ENCODE results near the gene TMEM51. TPM values are rescaled to one million over a fixed set of nuclear protein-coding genes. Genes with fewer than 3 reads are reported as not detected.

Gene TMEM51
- total RNA-seq, 4 donors from 2014 or later = 6.4 to 12.2 (median 10.6) TPM

DNA sequence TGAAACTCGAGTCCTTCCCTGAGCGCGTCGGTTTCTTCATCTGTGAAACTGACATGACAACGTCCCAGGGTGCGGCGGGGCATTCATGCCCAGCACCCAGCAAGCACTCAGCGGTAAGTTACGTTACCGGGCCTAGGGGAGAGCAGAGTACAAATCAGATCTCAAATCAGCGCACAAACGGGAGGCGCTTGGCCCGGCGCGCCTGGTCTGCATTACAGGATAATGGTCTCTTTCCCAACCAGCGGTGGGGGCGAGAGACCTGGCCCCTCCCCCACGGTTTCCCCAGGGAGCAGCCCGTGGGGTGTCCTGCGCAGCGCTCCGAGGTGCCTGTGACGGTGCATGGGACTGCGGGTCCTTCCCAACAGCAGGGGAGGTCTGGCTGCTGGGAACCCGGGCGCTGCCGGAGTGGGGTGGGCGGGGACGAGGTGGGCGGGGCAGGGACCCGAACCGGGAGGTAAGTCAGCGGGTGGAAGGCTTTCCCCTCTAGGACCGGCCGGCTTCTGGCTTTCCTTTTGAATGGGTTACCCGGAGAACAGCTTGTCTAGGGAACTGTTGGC is 1.0 kb downstream of the TMEM51 start:
- Histone ChIP-seq H3K4me3 (peak overlapping the region; percentile 81), H3K4me1 (peaks cover 42% of the 10 kb centered on the region), H3K27ac (no peak overlapping the region), H3K27me3 (no peaks in the 10 kb centered on the region), H3K36me3 (no peaks in the 10 kb centered on the region), H3K9me3 (no peaks in the 10 kb centered on the region)
- TF ChIP-seq POLR2AphosphoS5 (IDR thresholded peaks at IDR 0.05) (no peak), EP300 (IDR thresholded peaks at IDR 0.05) (no peak), POLR2A (IDR thresholded peaks at IDR 0.05) (no peak)
- TF ChIP-seq, protein P1, sequence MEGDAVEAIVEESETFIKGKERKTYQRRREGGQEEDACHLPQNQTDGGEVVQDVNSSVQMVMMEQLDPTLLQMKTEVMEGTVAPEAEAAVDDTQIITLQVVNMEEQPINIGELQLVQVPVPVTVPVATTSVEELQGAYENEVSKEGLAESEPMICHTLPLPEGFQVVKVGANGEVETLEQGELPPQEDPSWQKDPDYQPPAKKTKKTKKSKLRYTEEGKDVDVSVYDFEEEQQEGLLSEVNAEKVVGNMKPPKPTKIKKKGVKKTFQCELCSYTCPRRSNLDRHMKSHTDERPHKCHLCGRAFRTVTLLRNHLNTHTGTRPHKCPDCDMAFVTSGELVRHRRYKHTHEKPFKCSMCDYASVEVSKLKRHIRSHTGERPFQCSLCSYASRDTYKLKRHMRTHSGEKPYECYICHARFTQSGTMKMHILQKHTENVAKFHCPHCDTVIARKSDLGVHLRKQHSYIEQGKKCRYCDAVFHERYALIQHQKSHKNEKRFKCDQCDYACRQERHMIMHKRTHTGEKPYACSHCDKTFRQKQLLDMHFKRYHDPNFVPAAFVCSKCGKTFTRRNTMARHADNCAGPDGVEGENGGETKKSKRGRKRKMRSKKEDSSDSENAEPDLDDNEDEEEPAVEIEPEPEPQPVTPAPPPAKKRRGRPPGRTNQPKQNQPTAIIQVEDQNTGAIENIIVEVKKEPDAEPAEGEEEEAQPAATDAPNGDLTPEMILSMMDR (IDR thresholded peaks at IDR 0.05) = no peak
- DNase-seq (ENCODE audit: low spot score in 2 of 2) = peak in 1 of 2 donors; percentile 78
- WGBS = 4% methylated on average over 24 of the region's 37 CpGs

DNA sequence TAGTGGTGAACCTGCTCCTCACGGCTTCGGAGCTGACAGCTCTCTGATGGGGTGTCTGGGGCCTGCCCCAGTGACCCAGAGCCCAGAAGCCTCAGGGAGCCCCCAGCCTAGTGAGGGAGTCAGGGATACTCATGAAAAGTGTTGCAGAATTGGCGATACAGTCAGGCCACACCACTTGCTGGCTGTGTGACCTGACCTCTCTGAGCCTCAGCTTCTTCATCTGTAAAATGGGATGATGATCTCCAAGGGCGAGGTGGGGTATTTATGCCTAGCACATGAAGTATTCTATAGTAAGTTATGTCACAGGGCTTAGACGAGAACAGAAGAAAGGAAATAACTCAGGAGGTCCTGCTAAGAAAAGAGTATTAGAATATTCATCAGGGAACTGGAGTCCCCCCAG is 1.6 kb downstream of the TMEM51 start:
- Histone ChIP-seq H3K27me3 (no peaks in the 10 kb centered on the region), H3K9me3 (no peaks in the 10 kb centered on the region), H3K4me1 (peaks cover 42% of the 10 kb centered on the region), H3K36me3 (no peaks in the 10 kb centered on the region), H3K4me3 (peak overlapping the region; percentile 81), H3K27ac (no peak overlapping the region)
- DNase-seq (ENCODE audit: low spot score in 2 of 2) = no peak
- WGBS = 95% methylated on average over 5 of the region's 5 CpGs
- no peak for TF ChIP-seq POLR2A (IDR thresholded peaks at IDR 0.05)
- TF ChIP-seq POLR2AphosphoS5 (IDR thresholded peaks at IDR 0.05) = no peak
- TF ChIP-seq, protein P1 (IDR thresholded peaks at IDR 0.05) = no peak
- TF ChIP-seq EP300 (IDR thresholded peaks at IDR 0.05) = no peak

DNA sequence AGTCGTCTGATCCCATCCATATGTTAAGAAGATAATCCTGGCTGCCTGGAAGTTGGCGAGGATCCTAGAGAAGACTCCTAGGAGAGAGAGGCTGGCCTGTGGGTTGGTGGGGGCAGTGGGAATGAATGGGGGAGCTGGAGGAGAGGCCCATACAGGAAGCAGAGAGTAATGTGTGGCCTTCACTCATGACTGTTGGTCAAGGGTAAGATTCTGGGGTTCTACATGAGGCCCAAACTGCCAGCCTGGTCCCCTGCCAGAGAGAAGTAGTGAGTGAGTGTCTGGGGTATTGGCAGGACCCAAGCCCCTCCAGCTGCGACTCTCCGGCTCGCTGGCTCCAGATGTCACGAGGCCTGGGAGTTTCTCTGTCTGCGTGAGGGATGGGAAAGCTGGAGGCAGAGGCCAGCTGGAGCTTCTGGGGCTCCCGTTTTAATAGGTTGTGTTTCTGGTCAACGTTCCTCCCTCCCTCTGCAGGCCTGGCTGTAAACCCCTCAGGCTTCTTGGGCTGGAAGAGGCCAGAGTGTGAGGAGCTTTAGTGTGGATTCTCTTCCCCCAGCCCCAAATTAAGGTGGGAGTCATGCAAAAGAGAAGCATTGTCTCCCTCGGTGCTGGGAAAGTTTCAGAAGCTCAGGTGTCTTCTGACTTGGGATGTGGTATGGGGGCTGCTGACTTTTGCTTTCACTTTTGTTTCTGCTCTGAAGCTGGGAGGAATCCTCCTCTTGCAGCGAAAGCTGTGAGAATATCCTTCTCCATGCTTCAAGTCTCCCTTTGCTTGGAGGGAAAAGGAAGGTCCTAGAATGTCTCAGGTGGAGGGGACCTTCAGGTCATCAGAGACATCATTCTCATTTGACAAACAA is 2.6 kb downstream of the TMEM51 start:
- 71% methylated on average over 11 of the region's 11 CpGs for WGBS
- Histone ChIP-seq H3K27me3 (no peaks in the 10 kb centered on the region), H3K9me3 (no peaks in the 10 kb centered on the region), H3K36me3 (no peaks in the 10 kb centered on the region), H3K27ac (no peak overlapping the region), H3K4me3 (no peak overlapping the region), H3K4me1 (peaks cover 42% of the 10 kb centered on the region)
- TF ChIP-seq EP300 (IDR thresholded peaks at IDR 0.05) (no peak), POLR2A (IDR thresholded peaks at IDR 0.05) (no peak), POLR2AphosphoS5 (IDR thresholded peaks at IDR 0.05) (no peak)
- TF ChIP-seq, protein P1 (IDR thresholded peaks at IDR 0.05) = no peak
- DNase-seq (ENCODE audit: low spot score in 2 of 2) = no peak

DNA sequence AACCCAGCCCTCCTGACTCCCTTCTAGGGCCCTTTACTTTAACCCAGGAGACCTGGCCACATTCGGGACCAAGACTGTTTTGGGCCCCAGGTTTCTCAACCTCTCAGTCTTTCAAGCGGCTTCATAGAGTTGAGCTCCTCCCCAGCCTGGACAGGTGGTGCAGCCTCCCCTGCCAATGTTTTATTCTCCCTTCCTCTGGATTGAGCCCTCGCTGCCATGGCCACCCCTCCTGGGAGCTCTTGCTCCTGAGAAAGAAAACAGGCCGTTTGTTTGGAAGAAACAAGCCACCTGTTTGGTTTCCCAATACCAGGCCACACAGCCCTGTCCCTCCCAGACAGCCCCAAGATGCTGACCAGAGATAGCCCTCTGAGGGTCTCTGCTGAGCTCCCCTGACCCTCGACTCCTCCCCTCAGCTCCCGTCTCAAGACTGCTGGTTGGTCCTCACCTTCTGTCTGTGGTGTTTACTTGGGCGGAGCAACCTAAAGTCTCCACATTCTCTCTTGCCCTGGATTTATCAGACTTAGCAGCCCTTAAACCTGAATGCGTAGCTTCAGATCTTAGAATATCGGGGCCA is 3.3 kb downstream of the TMEM51 start:
- Histone ChIP-seq H3K4me3 (no peak overlapping the region), H3K27me3 (no peaks in the 10 kb centered on the region), H3K9me3 (no peaks in the 10 kb centered on the region), H3K36me3 (no peaks in the 10 kb centered on the region), H3K27ac (no peak overlapping the region), H3K4me1 (peaks cover 36% of the 10 kb centered on the region)
- TF ChIP-seq, protein P1 (IDR thresholded peaks at IDR 0.05) = no peak
- no peak for TF ChIP-seq POLR2A (IDR thresholded peaks at IDR 0.05)
- TF ChIP-seq EP300 (IDR thresholded peaks at IDR 0.05) = no peak
- no peak for TF ChIP-seq POLR2AphosphoS5 (IDR thresholded peaks at IDR 0.05)
- WGBS = 82% methylated on average over 9 of the region's 9 CpGs
- no peak for DNase-seq (ENCODE audit: low spot score in 2 of 2)
